KMS-11 (cell line): Measurements from ENCODE around the gene GRIA1.

Source experiments
- H2AFZ ChIP-seq: fragments of 200-600 bp; sonication (generic); 2 replicates; pipeline ENCODE4 v1.6.1; 2016; ENCODE audit warnings: antibody characterized with exemption, mixed run types, low read depth
- H3K27ac ChIP-seq: fragments of 200-600 bp; sonication (generic); 2 replicates; pipeline ENCODE4 v1.6.1; 2016; ENCODE audit warnings: mild to moderate bottlenecking, mixed run types
- H3K27me3 ChIP-seq: fragments of 200-600 bp; sonication (generic); 2 replicates; pipeline ENCODE4 v1.6.1; 2017; ENCODE audit warnings: mild to moderate bottlenecking, low read depth, mixed run types, moderate library complexity; ENCODE audit not compliant: insufficient read depth
- H3K36me3 ChIP-seq: fragments of 200-600 bp; sonication (generic); 2 replicates; pipeline ENCODE4 v1.6.1; 2017; ENCODE audit warnings: mild to moderate bottlenecking, mixed run types; ENCODE audit not compliant: insufficient read depth
- H3K4me1 ChIP-seq: fragments of 200-600 bp; sonication (generic); 2 replicates; pipeline ENCODE4 v1.6.1; 2016; ENCODE audit warnings: mild to moderate bottlenecking, low read depth, mixed run types; ENCODE audit not compliant: poor library complexity, severe bottlenecking
- H3K4me2 ChIP-seq: fragments of 200-600 bp; sonication (generic); 2 replicates; pipeline ENCODE4 v1.7.0; 2016; ENCODE audit warnings: mild to moderate bottlenecking, mixed run types
- H3K4me3 ChIP-seq: fragments of 200-600 bp; sonication (generic); IDR thresholded peaks from 2 replicates; pipeline ENCODE4 v1.6.1; 2017; ENCODE audit warnings: low read depth, low read length, mixed read lengths; ENCODE audit not compliant: insufficient read depth
- H3K79me2 ChIP-seq: fragments of 200-600 bp; sonication (generic); 2 replicates; pipeline ENCODE4 v1.6.1; 2016; ENCODE audit warnings: low read depth, mixed run types; ENCODE audit not compliant: insufficient read depth
- H3K9ac ChIP-seq: fragments of 200-600 bp; sonication (generic); 2 replicates; pipeline ENCODE4 v1.6.1; 2016; ENCODE audit warnings: mild to moderate bottlenecking, mixed run types
- H4K20me1 ChIP-seq: fragments of 200-600 bp; sonication (generic); 2 replicates; pipeline ENCODE4 v1.6.1; 2016; ENCODE audit warnings: mild to moderate bottlenecking, mixed run types; ENCODE audit not compliant: insufficient read depth
- CTCF ChIP-seq: fragments of 200-600 bp; sonication (generic); conservative IDR thresholded peaks from 2 replicates; pipeline ENCODE4 v1.6.1; 2017; ENCODE audit warnings: low read depth, mild to moderate bottlenecking, antibody characterized with exemption, low read length, moderate library complexity, mixed read lengths

Gene GRIA1

GRCh38 chr5:153584960-153585359 is 94.5 kb downstream of the GRIA1 start:
- no peak overlapping the region for H2AFZ ChIP-seq
- no peaks in the 10 kb centered on the region for H3K79me2 ChIP-seq
- no peak for TF ChIP-seq CTCF
- no peaks in the 10 kb centered on the region for H4K20me1 ChIP-seq
- H3K4me1 ChIP-seq = no peaks in the 10 kb centered on the region
- no peak overlapping the region for H3K9ac ChIP-seq
- no peaks in the 10 kb centered on the region for H3K36me3 ChIP-seq
- H3K4me3 ChIP-seq = no peak overlapping the region
- H3K27ac ChIP-seq = no peak overlapping the region
- no peak overlapping the region for H3K4me2 ChIP-seq
- no peaks in the 10 kb centered on the region for H3K27me3 ChIP-seq

- H3K4me3 ChIP-seq = no peak overlapping the region
- no peaks in the 10 kb centered on the region for H3K4me1 ChIP-seq
- H2AFZ ChIP-seq = no peak overlapping the region
- H3K27ac ChIP-seq = no peak overlapping the region
- no peaks in the 10 kb centered on the region for H3K79me2 ChIP-seq
- H3K4me2 ChIP-seq = no peak overlapping the region
- no peaks in the 10 kb centered on the region for H4K20me1 ChIP-seq
- no peaks in the 10 kb centered on the region for H3K36me3 ChIP-seq
- no peak overlapping the region for H3K9ac ChIP-seq
- no peaks in the 10 kb centered on the region for H3K27me3 ChIP-seq
- no peak for TF ChIP-seq CTCF
These were observed 95.3 kb downstream of the GRIA1 start for GRCh38 chr5:153585622-153586277.

GRCh38 chr5:153592081-153592480 is 101.6 kb downstream of the GRIA1 start:
- Histone ChIP-seq H2AFZ (no peak overlapping the region), H3K4me1 (no peaks in the 10 kb centered on the region), H3K27me3 (no peaks in the 10 kb centered on the region)

GRCh38 chr5:153594785-153595184 is 104.3 kb downstream of the GRIA1 start:
- H3K27me3 ChIP-seq = no peaks in the 10 kb centered on the region
- no peaks in the 10 kb centered on the region for H3K36me3 ChIP-seq
- no peaks in the 10 kb centered on the region for H4K20me1 ChIP-seq
- no peaks in the 10 kb centered on the region for H3K4me1 ChIP-seq
- no peak overlapping the region for H3K4me3 ChIP-seq
- no peaks in the 10 kb centered on the region for H3K79me2 ChIP-seq
- H2AFZ ChIP-seq = no peak overlapping the region
- H3K4me2 ChIP-seq = no peak overlapping the region
- no peak overlapping the region for H3K9ac ChIP-seq
- no peak overlapping the region for H3K27ac ChIP-seq
- TF ChIP-seq CTCF = no peak

More at GRCh38 chr5:153592081-153592480, 101.6 kb downstream of the GRIA1 start:
- Histone ChIP-seq H3K4me2 (no peak overlapping the region), H4K20me1 (no peaks in the 10 kb centered on the region), H3K36me3 (no peaks in the 10 kb centered on the region), H3K27ac (no peak overlapping the region), H3K9ac (no peak overlapping the region), H3K4me3 (no peak overlapping the region), H3K79me2 (no peaks in the 10 kb centered on the region)
- no peak for TF ChIP-seq CTCF
